Measurements from ENCODE around the gene EIF4A2.
A peak's percentile ranks its signal among the peaks of the same experiment; 100 is the strongest.
"Not testable (repeated sequence)": the region's sequence is repeated elsewhere in the genome, so short reads cannot be mapped to it uniquely, and the experiment has no call there.

The EIF4A2 gene

GRCh38 chr3:186810336-186810996, 27.1 kb downstream of the EIF4A2 start:
- Histone ChIP-seq H3K36me3 (replicated peaks) (no peaks in the 10 kb centered on the region), H3K27me3 (replicated peaks) (no peaks in the 10 kb centered on the region), H3K4me3 (ENCODE audit: low read depth, low read length) (no peak overlapping the region), H3K27ac (no peak overlapping the region)
- DNase-seq: no peak
- in situ Hi-C loops (cut with HindIII; ENCODE audit: low pct_ligation_motif_present, low sequenced_read_pairs): loop anchor here (25.0 kb wide), 1 partner anchor 198 kb away; the partner anchor contains the start of gene AHSG
- TF ChIP-seq, protein P1, sequence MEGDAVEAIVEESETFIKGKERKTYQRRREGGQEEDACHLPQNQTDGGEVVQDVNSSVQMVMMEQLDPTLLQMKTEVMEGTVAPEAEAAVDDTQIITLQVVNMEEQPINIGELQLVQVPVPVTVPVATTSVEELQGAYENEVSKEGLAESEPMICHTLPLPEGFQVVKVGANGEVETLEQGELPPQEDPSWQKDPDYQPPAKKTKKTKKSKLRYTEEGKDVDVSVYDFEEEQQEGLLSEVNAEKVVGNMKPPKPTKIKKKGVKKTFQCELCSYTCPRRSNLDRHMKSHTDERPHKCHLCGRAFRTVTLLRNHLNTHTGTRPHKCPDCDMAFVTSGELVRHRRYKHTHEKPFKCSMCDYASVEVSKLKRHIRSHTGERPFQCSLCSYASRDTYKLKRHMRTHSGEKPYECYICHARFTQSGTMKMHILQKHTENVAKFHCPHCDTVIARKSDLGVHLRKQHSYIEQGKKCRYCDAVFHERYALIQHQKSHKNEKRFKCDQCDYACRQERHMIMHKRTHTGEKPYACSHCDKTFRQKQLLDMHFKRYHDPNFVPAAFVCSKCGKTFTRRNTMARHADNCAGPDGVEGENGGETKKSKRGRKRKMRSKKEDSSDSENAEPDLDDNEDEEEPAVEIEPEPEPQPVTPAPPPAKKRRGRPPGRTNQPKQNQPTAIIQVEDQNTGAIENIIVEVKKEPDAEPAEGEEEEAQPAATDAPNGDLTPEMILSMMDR (IDR thresholded peaks at IDR 0.05; ENCODE audit: low read depth, low read length, missing control alignments): no peak

DNA sequence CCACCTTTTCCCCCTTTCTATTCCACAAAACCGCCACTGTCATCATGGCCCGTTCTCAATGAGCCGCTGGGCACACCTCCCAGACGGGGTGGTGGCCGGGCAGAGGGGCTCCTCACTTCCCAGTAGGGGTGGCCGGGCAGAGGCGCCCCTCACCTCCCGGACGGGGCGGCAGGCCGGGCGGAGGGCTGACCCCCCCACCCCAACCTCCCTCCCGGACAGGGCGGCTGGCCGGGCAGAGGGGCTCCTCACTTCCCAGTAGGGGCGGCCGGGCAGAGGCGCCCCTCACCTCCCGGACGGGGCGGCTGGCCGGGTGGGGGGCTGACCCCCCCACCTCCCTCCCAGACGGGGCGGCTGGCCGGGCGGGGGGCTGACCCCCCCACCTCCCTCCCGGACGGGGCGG, 27.9 kb downstream of the EIF4A2 start:
- H3K27ac ChIP-seq; H3K36me3 ChIP-seq (replicated peaks); H3K4me3 ChIP-seq (ENCODE audit: low read depth, low read length); DNase-seq; H3K27me3 ChIP-seq (replicated peaks): not testable (repeated sequence)
- in situ Hi-C loops (cut with HindIII; ENCODE audit: low pct_ligation_motif_present, low sequenced_read_pairs): loop anchor here (25.0 kb wide), 1 partner anchor 199 kb away; the partner anchor contains the start of gene AHSG

DNA sequence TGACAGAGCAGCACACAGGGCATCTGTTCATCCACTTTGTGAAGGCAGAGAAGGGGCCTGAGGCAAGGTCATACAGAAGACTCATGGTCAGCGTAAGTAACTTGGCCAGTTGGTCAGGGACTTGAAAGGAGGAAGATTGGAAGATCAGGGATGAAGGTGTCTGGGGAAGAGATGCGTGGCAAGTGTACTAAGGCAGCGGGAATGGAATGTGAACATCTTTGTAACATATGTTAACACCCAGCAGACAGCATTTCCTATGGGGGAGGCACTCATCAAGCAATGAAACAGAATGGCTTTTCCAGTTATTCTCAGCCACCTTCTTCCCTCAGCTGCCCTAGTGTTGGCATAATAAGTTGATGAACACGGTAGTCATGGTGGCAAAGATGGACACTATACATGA, 30.7 kb downstream of the EIF4A2 start:
- H3K27ac ChIP-seq: no peak overlapping the region
- H3K27me3 ChIP-seq (replicated peaks): no peaks in the 10 kb centered on the region
- H3K36me3 ChIP-seq (replicated peaks): no peaks in the 10 kb centered on the region
- TF ChIP-seq, protein P1 (IDR thresholded peaks at IDR 0.05; ENCODE audit: low read depth, low read length, missing control alignments): no peak
- DNase-seq: no peak
- H3K4me3 ChIP-seq (ENCODE audit: low read depth, low read length): no peak overlapping the region
- in situ Hi-C loops (cut with HindIII; ENCODE audit: low pct_ligation_motif_present, low sequenced_read_pairs): loop anchor here (25.0 kb wide), 1 partner anchor 202 kb away; the partner anchor contains the start of gene AHSG

- Histone ChIP-seq H3K27me3 (replicated peaks) (no peaks in the 10 kb centered on the region), H3K4me3 (ENCODE audit: low read depth, low read length) (no peak overlapping the region), H3K27ac (no peak overlapping the region), H3K36me3 (replicated peaks) (no peaks in the 10 kb centered on the region)
- TF ChIP-seq, protein P1 (IDR thresholded peaks at IDR 0.05; ENCODE audit: low read depth, low read length, missing control alignments): no peak
- in situ Hi-C loops (cut with HindIII; ENCODE audit: low pct_ligation_motif_present, low sequenced_read_pairs): loop anchor here (25.0 kb wide), 1 partner anchor 203 kb away; the partner anchor contains the start of gene AHSG
- peak; percentile 47 for DNase-seq
These were observed 32.1 kb downstream of the EIF4A2 start for GRCh38 chr3:186815435-186815834.

- TF ChIP-seq, protein P1 (IDR thresholded peaks at IDR 0.05; ENCODE audit: low read depth, low read length, missing control alignments): no peak
- Histone ChIP-seq H3K27ac (no peak overlapping the region), H3K4me3 (ENCODE audit: low read depth, low read length) (no peak overlapping the region), H3K27me3 (replicated peaks) (no peaks in the 10 kb centered on the region), H3K36me3 (replicated peaks) (no peaks in the 10 kb centered on the region)
- in situ Hi-C loops (cut with HindIII; ENCODE audit: low pct_ligation_motif_present, low sequenced_read_pairs): loop anchor here (25.0 kb wide), 1 partner anchor 206 kb away; the partner anchor contains the start of gene AHSG
- DNase-seq: no peak
These were observed 35.1 kb downstream of the EIF4A2 start for GRCh38 chr3:186818516-186818915.

GRCh38 chr3:186818956-186819355, 35.6 kb downstream of the EIF4A2 start:
- in situ Hi-C loops (cut with HindIII; ENCODE audit: low pct_ligation_motif_present, low sequenced_read_pairs): loop anchor here (25.0 kb wide), 1 partner anchor 207 kb away; the partner anchor contains the start of gene AHSG
- no peak for DNase-seq
- TF ChIP-seq, protein P1 (IDR thresholded peaks at IDR 0.05; ENCODE audit: low read depth, low read length, missing control alignments): no peak

More at GRCh38 chr3:186818956-186819355, 35.6 kb downstream of the EIF4A2 start:
- H3K4me3 ChIP-seq (ENCODE audit: low read depth, low read length): no peak overlapping the region
- H3K36me3 ChIP-seq (replicated peaks): no peaks in the 10 kb centered on the region
- H3K27ac ChIP-seq: no peak overlapping the region
- no peaks in the 10 kb centered on the region for H3K27me3 ChIP-seq (replicated peaks)

All from brain microvascular endothelial cell (primary cell).